Measurements from ENCODE around the gene SCN10A.

- TF ChIP-seq CTCF (IDR thresholded peaks at IDR 0.05) = no peak
- TF ChIP-seq ZFX (IDR thresholded peaks at IDR 0.05; ENCODE audit: borderline replicate concordance) = no peak
These were observed 126.2 kb downstream of the SCN10A start for GRCh38 chr3:38689774-38690173.

Measured in 22Rv1 (cell line).